HG03103 (cell line): ENCODE results near the gene STING1.

Experiments used
- ATAC-seq: cut with Tn5 transposase; IDR thresholded peaks from one replicate; pipeline ENCODE4 v1.9.1; 2021; ENCODE audit warnings: low read depth; ENCODE audit not compliant: unreplicated experiment

STING1 gene

DNA sequence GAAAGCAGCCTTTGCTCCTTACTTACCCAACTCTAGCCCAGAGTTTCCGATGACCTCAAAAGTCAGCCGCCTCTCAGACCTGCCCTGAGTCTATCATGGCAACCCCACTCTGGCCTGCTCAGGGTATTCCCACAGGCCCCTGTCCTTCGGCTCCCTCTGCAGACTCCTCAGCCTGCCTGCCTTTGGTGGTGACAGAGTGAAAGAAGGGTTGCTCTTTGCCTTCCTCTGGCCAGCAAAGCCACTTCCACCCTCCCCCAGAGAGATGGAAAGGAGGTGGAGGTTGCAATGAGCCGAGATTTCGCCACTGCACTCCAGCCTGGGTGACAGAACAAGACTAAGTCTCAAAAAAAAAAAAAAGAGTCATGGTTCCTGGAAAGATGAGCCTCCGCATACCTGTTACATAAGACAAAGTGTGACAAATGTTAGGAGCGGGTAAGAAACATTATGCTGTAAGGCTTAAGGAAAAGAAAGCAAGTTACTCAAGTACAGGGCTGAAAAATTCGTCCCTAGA, 14.1 kb downstream of the STING1 start:
- no peak for ATAC-seq

DNA sequence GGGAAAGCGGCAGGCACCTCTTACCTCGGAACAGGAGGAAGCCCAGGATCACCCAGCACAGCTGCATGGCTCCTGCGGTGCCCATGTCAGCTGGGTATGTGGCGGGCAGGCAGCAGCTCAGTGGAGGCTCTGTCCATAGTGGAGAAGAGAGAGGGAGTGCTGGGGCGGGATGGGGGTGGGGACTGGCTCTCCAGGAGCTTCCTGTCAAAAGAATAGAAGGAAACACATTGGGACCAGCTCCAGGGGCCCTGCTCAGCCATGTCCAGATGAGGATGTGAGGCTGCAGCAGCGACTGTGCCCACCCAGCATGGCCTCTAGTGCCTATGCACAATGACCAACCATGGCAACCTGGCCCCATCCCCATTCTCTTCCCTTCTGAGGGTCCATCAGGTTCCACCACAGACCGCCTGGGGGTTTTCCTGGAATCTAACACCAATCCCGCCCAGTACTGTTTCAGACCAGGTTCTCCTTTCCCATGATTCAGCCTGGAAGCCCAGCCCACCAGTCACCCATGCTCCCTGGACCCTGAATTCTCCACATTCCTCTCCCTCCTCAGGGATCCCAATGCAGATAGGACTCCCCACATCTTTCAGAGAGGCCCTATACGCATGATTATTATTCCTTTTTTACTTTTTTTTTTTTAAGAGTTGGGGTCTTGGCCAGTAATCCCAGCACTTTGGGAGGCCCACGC, 19.8 kb downstream of the STING1 start, which contains the start of gene ECSCR:
Gene ECSCR (minus strand): TSS at position 158 of the 691 bp plus-strand sequence. CDS start 73 bp downstream, at position 85.
- no peak for ATAC-seq

DNA sequence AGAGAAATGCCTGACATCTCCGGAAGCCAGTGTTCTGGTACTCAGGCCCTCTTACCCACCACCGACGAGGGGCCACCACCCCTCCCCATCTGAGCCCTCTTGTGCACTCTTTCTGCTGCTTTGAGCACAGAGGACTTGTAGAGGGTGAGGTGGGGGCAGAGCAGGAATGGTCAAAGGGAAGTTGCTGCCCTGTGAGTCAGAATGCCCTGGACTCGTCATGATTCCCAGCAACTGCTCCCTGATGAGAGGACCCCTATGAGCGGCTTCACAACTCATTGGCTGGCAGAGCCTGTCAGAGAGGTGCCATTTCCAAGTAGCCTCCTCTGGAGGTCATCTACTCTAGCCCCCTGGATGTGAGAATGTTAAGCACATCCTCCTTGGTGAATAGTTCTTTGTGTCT, 20.9 kb downstream of the STING1 start:
- ATAC-seq: no peak

DNA sequence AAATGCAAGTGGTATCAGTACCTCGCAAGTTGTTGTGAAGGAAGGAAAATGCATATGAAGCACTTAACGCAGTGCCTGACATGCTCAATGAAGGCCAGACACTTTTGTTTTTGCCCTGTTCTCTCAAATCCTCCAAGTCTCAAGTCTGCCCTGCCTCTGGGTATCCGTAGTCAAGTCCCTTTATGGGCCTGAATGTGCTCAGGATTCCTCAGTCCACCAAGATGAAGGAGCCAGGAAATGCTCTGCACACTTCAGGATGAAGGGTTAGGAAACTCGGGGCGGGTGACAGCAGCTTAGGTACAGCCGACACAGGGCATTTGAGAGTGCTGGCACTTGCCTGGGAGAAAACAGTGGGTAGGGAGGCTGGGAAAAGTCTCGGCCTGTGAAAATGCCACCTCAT, 21.4 kb downstream of the STING1 start:
- ATAC-seq: no peak

DNA sequence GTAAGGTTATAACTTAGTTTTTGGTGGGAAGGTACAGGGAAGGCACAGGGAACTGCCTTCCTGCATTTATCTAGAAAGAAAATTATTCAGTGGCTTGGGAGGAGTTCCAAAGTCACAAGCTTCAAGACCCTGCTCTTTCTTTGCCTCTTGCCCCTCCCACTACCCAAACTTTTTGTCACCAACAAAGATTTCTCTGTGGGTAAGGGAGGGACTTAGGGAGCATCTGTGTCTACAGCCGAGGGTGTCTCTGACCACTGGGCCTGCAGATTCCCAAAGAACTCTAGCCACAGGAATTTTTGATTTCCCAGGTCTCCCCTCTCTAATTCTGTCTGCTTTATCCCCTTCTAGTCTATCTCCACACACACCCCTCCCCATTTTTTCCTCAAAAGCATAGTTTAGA, 22.1 kb downstream of the STING1 start:
- ATAC-seq: no peak

DNA sequence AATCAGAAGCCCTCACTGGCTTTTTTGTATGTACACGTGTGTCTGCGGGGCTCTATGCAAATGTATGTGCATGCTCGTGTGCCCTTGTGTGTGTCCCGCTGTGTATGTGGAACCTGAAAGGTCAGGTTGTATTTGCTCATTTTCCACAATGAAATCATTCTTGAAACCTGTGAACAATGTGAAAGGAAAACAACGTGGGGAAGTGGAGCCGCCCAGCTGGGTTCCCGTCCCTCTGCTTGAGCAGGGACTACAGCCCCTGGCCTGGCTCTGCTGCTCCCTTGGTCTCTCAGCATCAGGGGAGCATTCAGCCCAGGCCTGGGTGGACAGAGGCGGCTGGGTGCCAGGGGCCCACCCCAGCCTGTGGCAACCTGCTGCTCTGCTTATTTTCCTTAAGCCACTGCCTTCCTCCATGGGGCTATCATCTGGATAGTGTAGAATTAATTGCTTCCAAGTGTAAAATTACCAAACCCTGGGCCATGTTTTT, 23.1 kb downstream of the STING1 start:
- no peak for ATAC-seq

DNA sequence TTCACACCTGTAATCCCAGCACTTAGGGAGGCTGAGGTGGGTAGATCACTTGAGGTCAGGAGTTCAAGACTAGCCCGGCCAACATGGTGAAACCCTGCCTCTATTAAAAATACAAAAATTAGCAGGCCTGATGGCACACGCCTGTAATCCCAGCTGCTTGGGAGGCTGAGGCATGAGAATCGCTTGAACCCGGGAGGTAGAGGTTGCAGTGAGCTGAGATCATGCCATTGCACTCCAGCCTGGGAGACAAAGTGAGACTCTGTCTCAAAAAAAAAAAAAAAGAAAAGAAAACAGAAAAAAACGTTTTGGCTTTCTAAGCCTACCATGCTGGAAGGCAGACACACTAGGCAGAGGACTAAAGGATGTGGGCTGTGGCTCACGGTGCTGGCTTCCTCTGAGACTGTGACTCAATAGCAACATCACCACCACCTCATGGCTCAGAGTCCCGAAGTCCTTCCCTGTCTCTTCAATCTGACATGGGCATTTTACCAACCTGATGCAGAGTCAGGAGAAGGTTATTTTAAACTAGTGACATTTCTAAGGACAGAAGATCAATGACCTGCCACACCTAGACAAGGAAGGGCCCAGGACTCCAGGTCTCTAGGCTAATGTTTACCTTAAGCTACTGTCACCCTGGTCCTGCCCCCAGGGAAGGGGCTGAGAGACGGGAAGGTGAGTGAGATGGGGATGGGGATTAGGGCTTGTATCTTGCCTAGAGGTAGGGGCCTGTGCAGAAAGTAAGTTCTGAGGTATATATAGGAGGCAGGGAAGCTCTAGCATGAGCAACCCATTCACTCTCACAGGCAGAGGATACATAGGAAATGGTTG, 23.8 kb downstream of the STING1 start:
- ATAC-seq: no peak

DNA sequence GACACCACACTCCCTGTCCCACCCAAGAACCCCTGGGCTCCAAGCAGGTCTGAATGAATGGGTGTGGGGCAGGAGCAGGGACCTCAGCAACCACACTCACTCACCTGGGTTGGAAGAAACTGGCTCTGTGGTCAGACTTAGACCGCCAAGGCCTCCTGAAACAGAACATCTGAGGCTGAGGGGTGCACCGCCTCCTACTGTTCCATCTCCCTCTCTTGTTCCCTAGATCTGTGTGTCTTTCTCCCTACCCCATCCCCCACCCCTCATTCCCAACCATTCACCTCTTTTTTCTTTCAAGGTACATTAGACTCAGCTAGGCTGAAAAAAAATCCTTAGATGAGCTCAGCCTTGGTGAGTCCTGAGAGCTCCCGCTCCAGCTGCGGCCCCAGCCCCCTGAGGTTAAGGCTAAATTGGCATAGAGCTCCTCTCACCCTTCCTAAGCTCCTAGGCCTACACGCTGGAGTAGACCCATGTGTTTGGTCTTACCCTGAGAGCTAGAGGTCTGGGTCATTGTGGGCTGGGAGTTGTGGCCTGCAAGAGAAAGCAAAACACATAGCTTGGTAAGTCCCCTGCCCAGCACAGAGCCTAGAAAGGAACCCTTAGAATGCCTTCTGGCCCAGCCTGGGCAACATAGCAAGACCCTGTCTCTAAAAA, 24.8 kb downstream of the STING1 start:
- ATAC-seq: no peak

DNA sequence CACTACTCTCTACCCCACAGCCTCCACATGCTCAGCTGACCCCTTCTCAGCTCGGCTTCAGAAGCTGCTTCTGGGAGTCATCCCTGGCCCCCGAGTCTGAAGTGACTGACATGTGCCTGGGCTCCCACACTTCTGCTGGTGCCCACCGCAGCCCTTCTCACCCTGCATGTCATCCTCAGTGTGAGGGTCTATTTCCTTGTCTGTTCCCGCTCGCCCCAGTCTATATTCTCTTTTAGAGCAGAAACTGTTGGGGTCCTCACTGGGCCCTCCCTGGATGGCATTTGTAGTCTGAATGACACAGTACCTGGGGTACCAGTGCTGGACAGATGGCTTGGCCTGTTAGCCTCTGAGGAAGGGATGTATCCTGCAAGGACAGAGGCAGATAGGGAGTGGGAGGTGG, 25.3 kb downstream of the STING1 start:
- ATAC-seq: no peak

DNA sequence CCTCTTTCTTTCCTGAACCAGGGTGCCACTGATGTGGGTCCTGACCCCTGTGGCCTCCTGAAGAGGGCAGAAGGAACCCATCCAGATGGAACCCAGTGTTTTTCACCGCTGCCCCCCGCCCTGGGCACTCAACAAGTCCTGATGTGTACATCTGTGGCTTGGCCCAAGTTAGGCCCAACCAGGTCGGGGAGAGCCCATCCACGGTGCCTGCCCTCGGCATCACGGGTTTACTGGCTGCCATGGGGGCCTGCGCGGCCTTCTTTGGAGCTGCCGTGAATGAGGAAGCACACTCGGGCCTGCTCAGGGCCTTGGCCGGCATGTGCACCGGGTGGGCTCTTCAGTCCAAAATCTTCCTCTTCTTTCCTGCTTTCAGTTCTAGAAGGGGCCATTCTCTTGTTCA, 25.8 kb downstream of the STING1 start:
- ATAC-seq: no peak

DNA sequence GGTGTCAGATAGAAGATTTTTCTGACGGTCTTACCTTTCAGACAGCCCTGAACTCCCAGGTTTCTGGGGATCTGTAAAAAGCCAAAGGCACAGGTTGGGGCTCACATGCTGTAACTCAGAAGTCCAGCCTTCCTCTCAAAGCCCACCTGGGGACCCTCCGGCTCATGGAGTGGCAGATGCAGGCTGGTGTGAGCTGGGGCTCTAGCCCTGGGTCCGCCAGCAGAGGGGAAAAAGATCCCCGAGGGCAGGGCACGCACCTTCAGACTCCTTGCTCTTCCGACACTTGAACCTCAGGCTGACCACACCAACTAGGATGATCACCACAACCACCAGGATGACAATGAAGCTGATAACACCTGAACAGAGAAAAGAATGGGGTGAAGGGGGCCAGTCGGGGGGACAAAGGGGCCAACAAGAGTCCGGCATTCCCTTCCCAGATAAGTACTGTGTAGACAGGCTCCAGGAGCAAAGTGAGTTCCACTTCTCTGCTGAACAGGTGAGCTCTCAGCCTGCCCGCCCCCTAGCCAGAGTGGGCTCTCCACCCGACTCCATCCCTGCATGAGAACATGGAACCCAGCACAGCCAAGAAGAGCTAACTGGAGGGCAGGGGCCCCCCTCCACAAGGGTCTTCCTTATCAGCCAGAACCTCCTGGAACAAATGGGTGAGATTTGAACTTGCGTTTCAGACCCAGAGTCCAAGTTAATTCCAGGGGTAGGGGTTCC, 27.8 kb downstream of the STING1 start:
- no peak for ATAC-seq

DNA sequence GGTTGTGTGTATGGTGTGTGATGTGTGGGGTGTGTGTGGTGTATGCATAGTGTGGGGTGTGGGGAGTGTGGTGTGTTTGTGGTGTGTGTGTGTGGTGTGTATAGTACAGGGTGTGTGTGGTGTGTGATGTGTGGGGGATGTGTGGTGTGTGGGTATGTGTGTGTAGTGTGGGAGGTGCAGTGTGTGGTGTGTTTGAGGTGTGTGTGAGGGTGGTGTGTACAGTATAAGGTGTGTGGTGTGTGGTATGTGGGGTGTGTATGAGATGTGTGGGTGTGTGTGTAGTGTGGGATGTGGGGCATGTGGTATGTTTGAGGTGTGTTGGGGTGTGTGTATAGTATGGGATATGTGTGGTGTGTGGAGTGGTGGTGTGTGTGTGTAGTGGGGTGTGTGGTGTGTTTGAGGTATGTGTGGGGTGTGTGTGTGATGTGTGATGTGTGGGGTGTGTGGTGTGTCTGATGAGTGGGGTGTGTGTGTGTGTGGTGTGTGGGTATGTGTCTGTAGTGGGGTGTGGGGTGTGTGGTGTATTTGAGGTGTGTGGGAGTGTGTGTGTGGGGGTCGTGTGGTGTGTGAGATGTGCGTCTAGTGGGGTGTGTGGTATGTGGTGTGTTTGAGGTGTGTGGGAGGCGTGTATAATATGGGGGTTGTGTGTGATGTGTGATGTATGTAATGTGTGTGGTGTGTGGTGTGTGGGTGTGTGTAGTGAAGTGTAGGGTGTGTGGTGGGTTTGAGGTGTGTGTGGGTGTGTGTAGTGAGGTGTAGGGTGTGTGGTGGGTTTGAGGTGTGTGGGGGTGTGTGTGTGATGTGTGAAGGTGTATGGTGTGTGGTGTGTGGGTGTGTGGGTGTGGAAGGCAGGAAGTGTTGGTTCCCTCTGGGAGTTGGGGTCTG, 28.6 kb downstream of the STING1 start:
- no peak for ATAC-seq

DNA sequence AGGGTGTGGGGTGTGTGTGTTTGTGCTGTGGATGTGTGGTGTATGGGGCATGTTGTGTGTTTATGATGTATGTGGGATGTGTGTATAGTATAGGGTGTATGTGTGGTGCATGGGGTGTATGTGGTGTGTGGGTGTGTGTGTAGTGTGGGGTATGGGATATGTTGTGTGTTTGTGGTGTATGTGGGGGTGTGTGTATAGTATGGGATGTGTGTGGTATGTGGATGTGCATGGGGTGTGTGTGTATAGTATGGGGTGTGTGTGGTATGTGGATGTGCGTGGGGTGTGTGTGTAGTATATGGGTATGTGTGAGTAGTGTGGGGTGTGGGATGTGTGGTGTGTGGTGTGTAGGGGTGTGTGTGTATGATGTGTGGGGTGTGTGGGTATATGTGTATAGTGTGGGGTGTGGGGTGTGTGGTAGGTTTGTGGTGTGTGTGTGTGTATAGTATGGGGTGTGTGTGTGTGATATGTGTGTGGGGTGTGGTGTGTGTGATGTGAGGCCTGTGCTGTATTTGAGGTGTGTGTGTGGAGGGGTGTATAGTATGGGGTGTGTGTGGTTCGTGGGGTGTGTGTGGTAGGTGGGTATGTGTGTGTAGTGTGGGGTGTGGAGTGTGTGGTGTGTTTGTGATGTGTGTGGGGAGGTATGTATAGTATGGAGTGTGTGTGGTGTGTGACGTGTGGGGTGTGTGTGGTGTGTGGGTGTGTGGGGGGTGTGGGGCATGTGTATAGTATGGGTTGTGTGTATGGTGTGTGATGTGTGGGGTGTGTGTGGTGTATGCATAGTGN, 30.5 kb downstream of the STING1 start:
- ATAC-seq: no peak

DNA sequence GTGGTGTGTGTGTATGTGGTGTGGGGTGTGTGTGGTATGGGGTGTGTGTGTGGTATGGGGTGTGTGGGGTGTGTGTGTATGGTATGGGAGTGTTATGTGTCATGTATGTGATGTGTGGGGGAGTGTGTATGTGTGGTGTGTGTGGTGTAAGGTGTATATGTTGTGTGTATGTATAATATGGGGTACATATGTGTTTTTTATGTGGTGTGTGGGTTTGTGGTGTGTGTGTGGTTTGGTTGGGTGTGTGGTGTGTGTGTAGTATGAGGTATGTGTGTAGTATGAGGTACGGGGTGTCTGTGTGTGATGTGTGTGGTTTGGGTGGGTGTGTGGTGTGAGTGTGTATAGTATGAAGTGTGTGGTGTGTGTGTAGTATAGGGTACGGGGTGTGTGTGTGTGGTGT, 31.4 kb downstream of the STING1 start:
- ATAC-seq: no peak

DNA sequence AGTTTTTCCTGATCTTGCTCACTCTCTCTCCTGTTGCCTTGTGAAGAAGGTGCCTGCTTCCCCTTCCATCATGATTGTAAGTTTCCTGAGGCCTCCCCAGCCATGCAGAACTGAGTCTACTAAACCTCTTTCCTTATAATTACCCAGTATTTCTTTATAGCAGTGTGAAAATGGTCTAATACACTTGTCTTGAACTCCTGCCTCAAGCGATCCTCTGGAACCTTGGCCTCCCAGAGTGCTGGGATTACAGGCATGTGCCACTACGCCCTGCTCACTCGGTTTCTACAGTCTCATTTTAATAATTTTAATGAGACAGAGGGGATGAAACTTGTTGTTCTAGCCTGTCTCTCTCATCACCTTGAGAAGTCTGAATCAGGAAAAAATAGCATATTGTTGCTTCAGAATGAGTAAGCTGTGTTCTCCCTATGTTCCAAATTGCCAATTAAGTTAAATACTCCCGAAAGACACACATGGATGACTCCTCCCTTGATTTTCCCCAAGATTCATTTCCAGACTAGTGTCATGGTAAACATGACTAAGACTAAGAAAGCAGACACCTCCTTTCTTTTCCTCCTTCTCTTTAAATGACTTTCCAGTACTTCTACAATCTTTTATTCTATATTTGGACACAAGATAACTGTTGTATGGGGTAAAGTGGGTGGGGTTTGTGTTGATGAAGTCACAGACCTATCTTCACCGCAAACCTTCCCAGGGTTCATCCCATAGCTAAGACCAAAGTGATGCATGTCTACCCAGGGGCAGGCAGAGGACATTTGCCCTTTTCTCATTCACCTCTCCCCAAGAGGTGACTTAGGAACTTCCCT, 35.4 kb downstream of the STING1 start:
- no peak for ATAC-seq

DNA sequence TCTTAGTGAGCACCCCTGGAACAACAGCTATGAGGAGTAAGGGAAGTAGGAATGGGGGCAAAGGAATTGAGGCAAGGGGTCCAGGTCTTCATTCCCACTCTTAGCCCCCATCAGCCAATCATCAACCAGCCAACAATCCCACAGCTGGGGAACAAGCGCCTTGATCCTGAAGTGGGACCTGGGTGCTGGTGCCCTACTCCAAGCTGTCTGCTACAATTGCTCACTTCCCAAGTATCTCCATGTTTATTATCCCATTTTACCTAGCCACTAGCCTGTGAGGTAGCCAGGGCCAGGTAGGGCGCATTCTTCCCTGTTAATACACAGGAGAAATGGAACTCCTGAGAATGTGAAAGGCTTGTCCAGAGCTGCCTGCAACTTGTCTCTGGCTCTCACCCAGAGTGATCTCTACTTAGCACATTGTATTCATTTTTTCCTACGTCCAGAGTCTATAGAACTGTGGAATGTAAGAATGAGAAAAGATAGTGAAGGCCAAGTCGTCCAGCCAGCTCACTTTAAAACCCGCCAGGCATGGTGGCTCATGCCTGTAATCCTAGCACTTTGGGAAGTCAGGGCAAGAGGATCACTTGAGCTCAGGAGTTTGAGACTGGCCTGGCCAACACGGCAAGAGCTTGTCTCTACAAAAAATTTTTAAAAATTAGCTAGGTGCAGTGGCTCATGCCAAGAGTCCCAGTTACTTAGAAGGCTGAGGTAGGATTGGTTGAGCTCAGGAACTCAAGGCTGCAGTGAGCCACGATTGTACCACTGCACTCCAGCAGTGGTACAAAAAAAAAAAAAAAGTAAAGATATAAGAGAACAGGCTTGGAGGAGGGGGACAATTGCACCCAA, 37.0 kb downstream of the STING1 start:
- ATAC-seq: no peak

DNA sequence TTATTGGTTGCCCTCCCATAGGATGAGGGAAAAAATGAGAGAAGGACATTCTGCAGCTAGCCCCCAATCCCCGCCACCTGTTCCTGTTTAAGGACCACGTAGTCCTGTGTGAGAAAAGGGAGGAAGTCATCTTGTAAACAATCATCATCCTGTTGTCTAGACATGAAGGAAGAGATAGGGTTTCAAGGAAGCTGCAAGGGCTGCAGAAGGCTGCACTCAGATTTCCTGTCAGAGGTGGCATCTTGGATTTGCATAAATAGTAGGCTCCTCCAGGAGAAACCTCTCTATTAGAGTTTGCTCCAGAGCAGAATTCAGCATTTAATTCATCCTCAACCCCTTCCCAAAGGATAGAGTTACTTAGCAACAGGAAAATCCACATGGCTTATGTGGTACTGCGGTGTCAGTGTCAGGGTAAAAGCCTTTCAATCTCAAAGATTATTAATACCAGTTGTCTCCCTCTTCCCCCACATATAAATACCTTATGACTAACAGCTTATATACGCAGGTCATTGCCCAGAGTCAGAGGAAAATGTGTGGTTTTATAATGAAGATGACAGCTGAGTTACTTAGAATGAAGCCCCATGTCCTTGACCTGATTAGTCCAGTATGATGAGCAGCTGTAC, 38.6 kb downstream of the STING1 start:
- no peak for ATAC-seq
